Measurements from ENCODE around the gene PLAGL2. TPM values are rescaled to one million over a fixed set of nuclear protein-coding genes. Genes with fewer than 3 reads are reported as not detected.

The PLAGL2 gene
- total and polyA plus RNA-seq, 2 of the 8 experiments (the other 6 are each of a cell fraction or from before 2014, with no cell fraction given) = 20.6 to 25.4 TPM

DNA sequence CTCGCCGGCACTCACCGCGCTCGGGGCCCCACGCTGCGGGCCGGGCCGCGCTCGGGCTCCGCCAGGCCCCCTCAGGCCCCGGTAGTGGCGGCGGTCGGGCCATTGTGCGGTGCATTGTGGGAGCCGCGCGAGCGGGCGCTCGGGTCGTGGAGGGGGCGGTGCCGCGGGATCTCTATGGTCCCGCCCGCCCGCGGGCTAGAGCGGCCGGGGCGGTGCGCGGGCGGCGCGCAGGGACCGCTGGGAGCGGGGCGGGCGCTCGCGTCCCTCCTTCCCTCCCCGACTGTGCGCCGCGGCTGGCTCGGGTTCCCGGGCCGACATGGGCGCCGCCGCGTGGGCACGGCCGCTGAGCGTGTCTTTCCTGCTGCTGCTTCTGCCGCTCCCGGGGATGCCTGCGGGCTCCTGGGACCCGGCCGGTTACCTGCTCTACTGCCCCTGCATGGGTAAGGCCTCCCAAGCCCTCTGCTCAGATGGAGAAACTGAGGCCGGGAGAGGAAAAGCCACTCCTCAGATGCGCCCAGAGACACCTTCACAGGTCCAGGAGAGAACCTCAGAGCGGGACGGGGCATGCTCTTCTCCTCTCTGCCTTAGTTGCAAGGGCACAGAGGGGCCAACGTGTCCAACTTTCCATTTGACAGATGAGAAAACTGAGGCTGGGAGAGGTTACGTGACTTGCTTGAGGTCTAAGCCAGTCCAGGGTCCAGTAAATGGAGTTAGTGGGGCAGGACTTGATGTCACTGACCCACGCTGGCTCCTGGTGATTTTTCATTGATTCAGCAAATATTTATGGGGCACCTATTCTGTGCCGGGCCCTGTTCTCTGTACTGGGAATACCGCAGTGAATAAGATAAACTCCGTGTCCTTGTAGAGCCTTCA is at the start of gene PLAGL2, which contains the start of gene POFUT1 (continued):
- no peak for TF ChIP-seq CTBP2 (IDR thresholded peaks at IDR 0.05; ENCODE audit: borderline replicate concordance, insufficient read depth, insufficient read length, low read length)
- TF ChIP-seq FOSL1 (IDR thresholded peaks at IDR 0.05; ENCODE audit: insufficient read depth, low read depth, low read length) = peak; percentile 51; the same call in 1 of the 2 replicates
- TF ChIP-seq BCL11A (IDR thresholded peaks at IDR 0.05; ENCODE audit: low read depth in 2 of 2, low read length in 2 of 2) = no peak
- no peak for TF ChIP-seq SP4 (IDR thresholded peaks at IDR 0.05; ENCODE audit: low read length)
- no peak for TF ChIP-seq CEBPB (IDR thresholded peaks at IDR 0.05; ENCODE audit: low read depth, low read length)
- peak in 1 of 2 experiments; percentile 15; a peak in 2 of 4 replicates for TF ChIP-seq RAD21 (IDR thresholded peaks at IDR 0.05 in 1 of 2, conservative IDR thresholded peaks at IDR 0.05 in 1 of 2; ENCODE audit: low read depth in 2 of 2, low read length in 2 of 2)
- TF ChIP-seq, protein P1, sequence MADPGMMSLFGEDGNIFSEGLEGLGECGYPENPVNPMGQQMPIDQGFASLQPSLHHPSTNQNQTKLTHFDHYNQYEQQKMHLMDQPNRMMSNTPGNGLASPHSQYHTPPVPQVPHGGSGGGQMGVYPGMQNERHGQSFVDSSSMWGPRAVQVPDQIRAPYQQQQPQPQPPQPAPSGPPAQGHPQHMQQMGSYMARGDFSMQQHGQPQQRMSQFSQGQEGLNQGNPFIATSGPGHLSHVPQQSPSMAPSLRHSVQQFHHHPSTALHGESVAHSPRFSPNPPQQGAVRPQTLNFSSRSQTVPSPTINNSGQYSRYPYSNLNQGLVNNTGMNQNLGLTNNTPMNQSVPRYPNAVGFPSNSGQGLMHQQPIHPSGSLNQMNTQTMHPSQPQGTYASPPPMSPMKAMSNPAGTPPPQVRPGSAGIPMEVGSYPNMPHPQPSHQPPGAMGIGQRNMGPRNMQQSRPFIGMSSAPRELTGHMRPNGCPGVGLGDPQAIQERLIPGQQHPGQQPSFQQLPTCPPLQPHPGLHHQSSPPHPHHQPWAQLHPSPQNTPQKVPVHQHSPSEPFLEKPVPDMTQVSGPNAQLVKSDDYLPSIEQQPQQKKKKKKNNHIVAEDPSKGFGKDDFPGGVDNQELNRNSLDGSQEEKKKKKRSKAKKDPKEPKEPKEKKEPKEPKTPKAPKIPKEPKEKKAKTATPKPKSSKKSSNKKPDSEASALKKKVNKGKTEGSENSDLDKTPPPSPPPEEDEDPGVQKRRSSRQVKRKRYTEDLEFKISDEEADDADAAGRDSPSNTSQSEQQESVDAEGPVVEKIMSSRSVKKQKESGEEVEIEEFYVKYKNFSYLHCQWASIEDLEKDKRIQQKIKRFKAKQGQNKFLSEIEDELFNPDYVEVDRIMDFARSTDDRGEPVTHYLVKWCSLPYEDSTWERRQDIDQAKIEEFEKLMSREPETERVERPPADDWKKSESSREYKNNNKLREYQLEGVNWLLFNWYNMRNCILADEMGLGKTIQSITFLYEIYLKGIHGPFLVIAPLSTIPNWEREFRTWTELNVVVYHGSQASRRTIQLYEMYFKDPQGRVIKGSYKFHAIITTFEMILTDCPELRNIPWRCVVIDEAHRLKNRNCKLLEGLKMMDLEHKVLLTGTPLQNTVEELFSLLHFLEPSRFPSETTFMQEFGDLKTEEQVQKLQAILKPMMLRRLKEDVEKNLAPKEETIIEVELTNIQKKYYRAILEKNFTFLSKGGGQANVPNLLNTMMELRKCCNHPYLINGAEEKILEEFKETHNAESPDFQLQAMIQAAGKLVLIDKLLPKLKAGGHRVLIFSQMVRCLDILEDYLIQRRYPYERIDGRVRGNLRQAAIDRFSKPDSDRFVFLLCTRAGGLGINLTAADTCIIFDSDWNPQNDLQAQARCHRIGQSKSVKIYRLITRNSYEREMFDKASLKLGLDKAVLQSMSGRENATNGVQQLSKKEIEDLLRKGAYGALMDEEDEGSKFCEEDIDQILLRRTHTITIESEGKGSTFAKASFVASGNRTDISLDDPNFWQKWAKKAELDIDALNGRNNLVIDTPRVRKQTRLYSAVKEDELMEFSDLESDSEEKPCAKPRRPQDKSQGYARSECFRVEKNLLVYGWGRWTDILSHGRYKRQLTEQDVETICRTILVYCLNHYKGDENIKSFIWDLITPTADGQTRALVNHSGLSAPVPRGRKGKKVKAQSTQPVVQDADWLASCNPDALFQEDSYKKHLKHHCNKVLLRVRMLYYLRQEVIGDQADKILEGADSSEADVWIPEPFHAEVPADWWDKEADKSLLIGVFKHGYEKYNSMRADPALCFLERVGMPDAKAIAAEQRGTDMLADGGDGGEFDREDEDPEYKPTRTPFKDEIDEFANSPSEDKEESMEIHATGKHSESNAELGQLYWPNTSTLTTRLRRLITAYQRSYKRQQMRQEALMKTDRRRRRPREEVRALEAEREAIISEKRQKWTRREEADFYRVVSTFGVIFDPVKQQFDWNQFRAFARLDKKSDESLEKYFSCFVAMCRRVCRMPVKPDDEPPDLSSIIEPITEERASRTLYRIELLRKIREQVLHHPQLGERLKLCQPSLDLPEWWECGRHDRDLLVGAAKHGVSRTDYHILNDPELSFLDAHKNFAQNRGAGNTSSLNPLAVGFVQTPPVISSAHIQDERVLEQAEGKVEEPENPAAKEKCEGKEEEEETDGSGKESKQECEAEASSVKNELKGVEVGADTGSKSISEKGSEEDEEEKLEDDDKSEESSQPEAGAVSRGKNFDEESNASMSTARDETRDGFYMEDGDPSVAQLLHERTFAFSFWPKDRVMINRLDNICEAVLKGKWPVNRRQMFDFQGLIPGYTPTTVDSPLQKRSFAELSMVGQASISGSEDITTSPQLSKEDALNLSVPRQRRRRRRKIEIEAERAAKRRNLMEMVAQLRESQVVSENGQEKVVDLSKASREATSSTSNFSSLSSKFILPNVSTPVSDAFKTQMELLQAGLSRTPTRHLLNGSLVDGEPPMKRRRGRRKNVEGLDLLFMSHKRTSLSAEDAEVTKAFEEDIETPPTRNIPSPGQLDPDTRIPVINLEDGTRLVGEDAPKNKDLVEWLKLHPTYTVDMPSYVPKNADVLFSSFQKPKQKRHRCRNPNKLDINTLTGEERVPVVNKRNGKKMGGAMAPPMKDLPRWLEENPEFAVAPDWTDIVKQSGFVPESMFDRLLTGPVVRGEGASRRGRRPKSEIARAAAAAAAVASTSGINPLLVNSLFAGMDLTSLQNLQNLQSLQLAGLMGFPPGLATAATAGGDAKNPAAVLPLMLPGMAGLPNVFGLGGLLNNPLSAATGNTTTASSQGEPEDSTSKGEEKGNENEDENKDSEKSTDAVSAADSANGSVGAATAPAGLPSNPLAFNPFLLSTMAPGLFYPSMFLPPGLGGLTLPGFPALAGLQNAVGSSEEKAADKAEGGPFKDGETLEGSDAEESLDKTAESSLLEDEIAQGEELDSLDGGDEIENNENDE (IDR thresholded peaks at IDR 0.05; ENCODE audit: insufficient replicate concordance, low read length) = no peak
- no peak for TF ChIP-seq SIRT6 (IDR thresholded peaks at IDR 0.05; ENCODE audit: low read length)
- TF ChIP-seq JUND (IDR thresholded peaks at IDR 0.05; ENCODE audit: low read length) = no peak
- no peak for TF ChIP-seq JUN (IDR thresholded peaks at IDR 0.05; ENCODE audit: low read depth, low read length)

Measured in H1 (cell line).